D721Med (cell line): ENCODE results near the gene MMP24OS.

Source experiments
- DNase-seq: peaks from one replicate; pipeline ENCODE4 v3.0.0; 2011; ENCODE audit warnings: low spot score; ENCODE audit not compliant: insufficient read length
- FAIRE-seq: peaks from 2 replicates; lab custom pipeline; 2011; peaks lifted over from hg19 to GRCh38; lab: Jason Lieb, UNC
- TF ChIP-seq, protein P1 (sequence below): IDR thresholded peaks from 2 replicates; pipeline ENCODE4 v1.5.1; 2012; ENCODE audit warnings: mild to moderate bottlenecking, control low read depth; ENCODE audit not compliant: insufficient read depth; ENCODE audit errors: missing control alignments

MMP24OS gene

GRCh38 chr20:35304956-35305355, 27.0 kb upstream of the MMP24OS start:
- no peak for FAIRE-seq
- DNase-seq = no peak
- TF ChIP-seq, protein P1, sequence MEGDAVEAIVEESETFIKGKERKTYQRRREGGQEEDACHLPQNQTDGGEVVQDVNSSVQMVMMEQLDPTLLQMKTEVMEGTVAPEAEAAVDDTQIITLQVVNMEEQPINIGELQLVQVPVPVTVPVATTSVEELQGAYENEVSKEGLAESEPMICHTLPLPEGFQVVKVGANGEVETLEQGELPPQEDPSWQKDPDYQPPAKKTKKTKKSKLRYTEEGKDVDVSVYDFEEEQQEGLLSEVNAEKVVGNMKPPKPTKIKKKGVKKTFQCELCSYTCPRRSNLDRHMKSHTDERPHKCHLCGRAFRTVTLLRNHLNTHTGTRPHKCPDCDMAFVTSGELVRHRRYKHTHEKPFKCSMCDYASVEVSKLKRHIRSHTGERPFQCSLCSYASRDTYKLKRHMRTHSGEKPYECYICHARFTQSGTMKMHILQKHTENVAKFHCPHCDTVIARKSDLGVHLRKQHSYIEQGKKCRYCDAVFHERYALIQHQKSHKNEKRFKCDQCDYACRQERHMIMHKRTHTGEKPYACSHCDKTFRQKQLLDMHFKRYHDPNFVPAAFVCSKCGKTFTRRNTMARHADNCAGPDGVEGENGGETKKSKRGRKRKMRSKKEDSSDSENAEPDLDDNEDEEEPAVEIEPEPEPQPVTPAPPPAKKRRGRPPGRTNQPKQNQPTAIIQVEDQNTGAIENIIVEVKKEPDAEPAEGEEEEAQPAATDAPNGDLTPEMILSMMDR = no peak

GRCh38 chr20:35303735-35304491, 26.0 kb upstream of the MMP24OS start:
- TF ChIP-seq, protein P1 = peak; percentile 89
- DNase-seq = peak; percentile 78
- FAIRE-seq = no peak

DNA sequence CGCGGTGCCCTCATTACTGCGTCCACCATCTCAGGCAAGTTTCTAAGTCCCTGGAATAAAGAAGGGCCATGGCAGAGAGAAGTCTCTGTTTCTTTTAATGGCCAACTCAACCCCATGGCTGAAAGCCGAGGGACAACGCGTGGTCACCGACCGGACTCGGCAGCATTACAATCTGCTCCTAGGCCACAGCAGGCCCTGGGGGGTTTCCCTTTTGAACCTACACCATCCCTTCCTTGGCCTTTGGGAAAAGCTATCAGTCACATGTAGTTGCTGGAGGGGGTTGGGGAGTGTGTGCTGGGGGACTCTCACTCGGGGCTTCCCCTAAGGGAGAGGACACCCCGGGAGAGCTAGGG, 25.4 kb upstream of the MMP24OS start:
- FAIRE-seq = no peak
- TF ChIP-seq, protein P1 = no peak
- no peak for DNase-seq

GRCh38 chr20:35302421-35303335, 24.8 kb upstream of the MMP24OS start:
- FAIRE-seq (no peak), DNase-seq (no peak)
- TF ChIP-seq, protein P1 = no peak

DNA sequence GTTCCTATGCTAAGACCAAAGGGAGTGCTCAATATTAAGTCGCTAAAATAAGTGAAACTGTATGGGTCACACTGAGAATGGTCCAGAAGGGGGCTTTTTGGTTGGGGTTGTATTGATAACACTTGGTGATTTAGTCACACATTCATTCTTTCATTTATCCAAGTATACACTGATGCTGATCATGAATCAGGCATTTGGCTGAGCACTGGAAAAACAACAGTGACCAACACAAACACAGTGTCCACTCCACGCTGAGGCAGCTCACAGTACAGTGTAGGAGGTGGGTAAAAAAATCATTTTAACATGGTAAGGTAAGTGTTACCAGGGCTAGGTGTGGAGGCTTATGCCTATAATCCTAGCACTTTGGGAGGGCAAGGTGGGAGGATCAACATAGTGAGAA, 23.5 kb upstream of the MMP24OS start:
- DNase-seq (no peak), FAIRE-seq (no peak)
- TF ChIP-seq, protein P1 = no peak

GRCh38 chr20:35300469-35301262, 22.7 kb upstream of the MMP24OS start:
- no peak for DNase-seq
- FAIRE-seq = no peak
- TF ChIP-seq, protein P1 = no peak
